Neural cell (in vitro differentiated cells): ENCODE results near the gene NHLH1.

Experiments
- EZH2 ChIP-seq: fragments of 200-600, 300-800 bp; shearing (Covaris generic), sonication (generic); IDR thresholded peaks from 2 replicates; pipeline ENCODE4 v1.6.1; 2014; ENCODE audit warnings: antibody characterized with exemption, low read length, borderline replicate concordance, mild to moderate bottlenecking; ENCODE audit not compliant: insufficient read depth, poor library complexity, severe bottlenecking
- SMC3 ChIP-seq: fragments of 450-650 bp; conservative IDR thresholded peaks from 2 replicates; pipeline ENCODE4 v1.6.1; 2014; ENCODE audit warnings: antibody characterized with exemption, mild to moderate bottlenecking, moderate library complexity; ENCODE audit not compliant: poor library complexity
- TF ChIP-seq, protein P1 (sequence below): fragments of 450-650 bp; IDR thresholded peaks from 2 replicates; pipeline ENCODE4 v1.5.1; 2014; ENCODE audit warnings: antibody characterized with exemption, mild to moderate bottlenecking, moderate library complexity; ENCODE audit not compliant: poor library complexity, severe bottlenecking

DNA sequence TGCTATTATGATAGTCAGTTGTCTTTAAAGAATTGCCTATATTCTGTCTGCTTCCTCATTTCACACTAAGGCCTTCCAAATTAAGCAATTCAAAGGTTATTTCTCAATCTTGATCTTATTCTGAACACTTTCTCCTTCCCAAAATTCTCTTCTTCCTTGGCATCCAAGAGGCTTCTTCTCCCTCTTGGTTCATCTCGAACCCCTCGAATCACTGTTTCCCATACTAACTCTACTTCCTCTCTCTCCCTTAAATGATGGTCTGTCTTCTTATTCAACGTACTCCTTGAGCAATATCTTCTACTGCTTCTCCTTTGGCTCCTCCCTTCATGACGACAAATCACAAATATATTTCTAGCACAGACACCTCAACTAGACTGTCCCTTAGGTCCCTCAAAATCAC lies 28.3 kb upstream of the NHLH1 start:
- TF ChIP-seq, protein P1, sequence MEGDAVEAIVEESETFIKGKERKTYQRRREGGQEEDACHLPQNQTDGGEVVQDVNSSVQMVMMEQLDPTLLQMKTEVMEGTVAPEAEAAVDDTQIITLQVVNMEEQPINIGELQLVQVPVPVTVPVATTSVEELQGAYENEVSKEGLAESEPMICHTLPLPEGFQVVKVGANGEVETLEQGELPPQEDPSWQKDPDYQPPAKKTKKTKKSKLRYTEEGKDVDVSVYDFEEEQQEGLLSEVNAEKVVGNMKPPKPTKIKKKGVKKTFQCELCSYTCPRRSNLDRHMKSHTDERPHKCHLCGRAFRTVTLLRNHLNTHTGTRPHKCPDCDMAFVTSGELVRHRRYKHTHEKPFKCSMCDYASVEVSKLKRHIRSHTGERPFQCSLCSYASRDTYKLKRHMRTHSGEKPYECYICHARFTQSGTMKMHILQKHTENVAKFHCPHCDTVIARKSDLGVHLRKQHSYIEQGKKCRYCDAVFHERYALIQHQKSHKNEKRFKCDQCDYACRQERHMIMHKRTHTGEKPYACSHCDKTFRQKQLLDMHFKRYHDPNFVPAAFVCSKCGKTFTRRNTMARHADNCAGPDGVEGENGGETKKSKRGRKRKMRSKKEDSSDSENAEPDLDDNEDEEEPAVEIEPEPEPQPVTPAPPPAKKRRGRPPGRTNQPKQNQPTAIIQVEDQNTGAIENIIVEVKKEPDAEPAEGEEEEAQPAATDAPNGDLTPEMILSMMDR = no peak
- TF ChIP-seq EZH2 (no peak), SMC3 (no peak)
